Caco-2 (cell line): ENCODE data around the gene MICA. TPM values are rescaled to one million over a fixed set of nuclear protein-coding genes. Genes with fewer than 3 reads are reported as not detected.

Source experiments
- BruUV-seq: library from RNA; stranded (reverse); fragments of 400-500 nt; replicated peaks from 2 replicates; lab custom pipeline; 2021; lab: Mats Ljungman, UMichigan
- CTCF ChIA-PET: fragments of 300-600 bp; sonication (Branson Sonifier 250); formaldehyde crosslinking; loops from one replicate; lab custom pipeline; 2022; ENCODE audit warnings: antibody characterized with exemption; lab: Charles Lee
- POLR2A ChIA-PET: fragments of 300-600 bp; sonication (Branson Sonifier 250); formaldehyde crosslinking; loops from one replicate; lab custom pipeline; 2022; ENCODE audit warnings: antibody characterized with exemption; lab: Charles Lee
- DNase-seq, 2 experiments: peaks; one replicate each; pipeline versions ENCODE4 v3.0.0 to v3.0.0-alpha.2; 2020 to 2022
- H3K27me3 ChIP-seq: replicated peaks from 2 replicates; pipeline ENCODE4 v1.6.0; 2011; ENCODE audit warnings: low read length; ENCODE audit not compliant: control insufficient read depth, insufficient read depth
- H3K36me3 ChIP-seq: 2 replicates; pipeline ENCODE4 v1.5.1; 2011; ENCODE audit warnings: low read length; ENCODE audit not compliant: control insufficient read depth, insufficient read depth
- H3K4me1 ChIP-seq: fragments of 250-450 bp; sonication (Bioruptor Pico); 2 replicates; pipeline ENCODE4 v1.5.1; 2020; ENCODE audit warnings: mild to moderate bottlenecking
- H3K4me3 ChIP-seq: 2 replicates; pipeline ENCODE4 v1.5.1; 2011; ENCODE audit warnings: low read depth, mild to moderate bottlenecking, control low read depth, low read length
- H3K9me3 ChIP-seq: fragments of 250-450 bp; sonication (Bioruptor Pico); 2 replicates; pipeline ENCODE4 v1.5.1; 2020; ENCODE audit warnings: mild to moderate bottlenecking, moderate library complexity
- H3K27ac Mint-ChIP-seq: one replicate; pipeline ENCODE4 v1.8.0; 2022; ENCODE audit warnings: mixed read lengths; ENCODE audit not compliant: unreplicated experiment
- H3K27me3 Mint-ChIP-seq: one replicate; pipeline ENCODE4 v1.8.0; 2022; ENCODE audit warnings: mixed read lengths; ENCODE audit not compliant: insufficient read depth, unreplicated experiment
- H3K36me3 Mint-ChIP-seq: one replicate; pipeline ENCODE4 v1.8.0; 2022; ENCODE audit warnings: mild to moderate bottlenecking, mixed read lengths; ENCODE audit not compliant: insufficient read depth, unreplicated experiment
- H3K4me1 Mint-ChIP-seq: one replicate; pipeline ENCODE4 v1.8.0; 2022; ENCODE audit warnings: low read depth, mixed read lengths; ENCODE audit not compliant: unreplicated experiment
- H3K4me3 Mint-ChIP-seq: one replicate; pipeline ENCODE4 v1.8.0; 2022; ENCODE audit warnings: mild to moderate bottlenecking, moderate library complexity, mixed read lengths; ENCODE audit not compliant: unreplicated experiment
- H3K9me3 Mint-ChIP-seq: one replicate; pipeline ENCODE4 v1.8.0; 2022; ENCODE audit warnings: mixed read lengths; ENCODE audit not compliant: unreplicated experiment
- CTCF ChIP-seq, 2 experiments: fragments of 200-600 bp in 1 of 2; IDR thresholded peaks; 1 replicate in 1 of 2; 2 replicates in 1 of 2; pipeline versions ENCODE4 v1.5.1 to v1.8.0; 2011 to 2022; ENCODE audit warnings: antibody characterized with exemption in 1 of 2, control low read depth in 1 of 2, inconsistent platforms in 1 of 2, low read depth in 1 of 2, low read length in 1 of 2, mild to moderate bottlenecking in 1 of 2, moderate library complexity in 1 of 2; ENCODE audit not compliant: insufficient read depth in 1 of 2, severe bottlenecking in 1 of 2, unreplicated experiment in 1 of 2
- intact Hi-C: fragments of 100-400 bp; cut with micrococcal nuclease; formaldehyde crosslinking; loops from one replicate; pipeline ENCODE4 v1.10.0; 2022; ENCODE audit not compliant: unreplicated experiment
- total RNA-seq: library from RNA; stranded (reverse); gene quantifications from 2 replicates; pipeline ENCODE4 v1.2.3, GENCODE V29; 2022

The MICA gene
- total RNA-seq, 1 experiment from 2014 or later = 12.6 TPM

- Mint-ChIP-seq H3K27me3 (peaks cover 3% of the 10 kb centered on the region), H3K4me3 (no peak overlapping the region), H3K4me1 (peaks cover 8% of the 10 kb centered on the region), H3K9me3 (no peaks in the 10 kb centered on the region), H3K36me3 (peaks cover 10% of the 10 kb centered on the region), H3K27ac (no peak overlapping the region)
- intact Hi-C loops = no loop called here
- CTCF ChIA-PET = no interaction called here
- POLR2A ChIA-PET = no interaction called here
- no peaks in the 10 kb centered on the region for H3K36me3 ChIP-seq
- DNase-seq = no peak
- H3K4me1 ChIP-seq = no peaks in the 10 kb centered on the region
- no peak for TF ChIP-seq CTCF (IDR thresholded peaks at IDR 0.05; ENCODE audit: insufficient read depth in 1 of 2, low read depth in 1 of 2, low read length in 1 of 2, severe bottlenecking in 1 of 2, unreplicated experiment in 1 of 2)
- no peaks in the 10 kb centered on the region for H3K9me3 ChIP-seq
- no peaks in the 10 kb centered on the region for H3K27me3 ChIP-seq
- no TSS peak for BruUV-seq
- no peak overlapping the region for H3K4me3 ChIP-seq
Observed at GRCh38 chr6:31460361-31461025, 57.1 kb downstream of the MICA start.

- CTCF ChIA-PET = no interaction called here
- Mint-ChIP-seq H3K27me3 (peaks cover 3% of the 10 kb centered on the region), H3K27ac (peak overlapping the region; percentile 65), H3K4me1 (peaks cover 8% of the 10 kb centered on the region), H3K9me3 (no peaks in the 10 kb centered on the region), H3K36me3 (peaks cover 10% of the 10 kb centered on the region), H3K4me3 (peak overlapping the region; percentile 78)
- Histone ChIP-seq H3K9me3 (no peaks in the 10 kb centered on the region), H3K4me3 (no peak overlapping the region), H3K36me3 (no peaks in the 10 kb centered on the region), H3K27me3 (no peaks in the 10 kb centered on the region), H3K4me1 (no peaks in the 10 kb centered on the region)
- intact Hi-C loops = no loop called here
- DNase-seq = no peak
- BruUV-seq = no TSS peak
- POLR2A ChIA-PET = interaction anchor here (1.0 kb wide), 1 partner anchor 67 kb away, joined by 4 read pairs; the partner anchor contains the start of gene MCCD1
- TF ChIP-seq CTCF (IDR thresholded peaks at IDR 0.05; ENCODE audit: insufficient read depth in 1 of 2, low read depth in 1 of 2, low read length in 1 of 2, severe bottlenecking in 1 of 2, unreplicated experiment in 1 of 2) = no peak
Observed at GRCh38 chr6:31462026-31462963, 58.9 kb downstream of the MICA start.
